GM23338 (cell line): ENCODE measurements around the gene FAM9A.

ENCODE experiments used
- CREB1 ChIP-seq: fragments of 250-450 bp; sonication (Bioruptor Pico); IDR thresholded peaks from 2 replicates; pipeline ENCODE4 v1.5.0; 2020; ENCODE audit warnings: low read depth, mild to moderate bottlenecking, moderate library complexity
- CTCF ChIP-seq, 2 experiments: fragments of 200-600 bp in 1 of 2; sonication (generic) in 1 of 2; conservative IDR thresholded peaks; 2 replicates each; pipeline versions ENCODE4 v1.5.1 to v1.6.1; 2016 to 2017; ENCODE audit warnings: antibody characterized with exemption in 2 of 2, low read depth in 2 of 2, mild to moderate bottlenecking in 2 of 2, moderate library complexity in 1 of 2
- ETS1 ChIP-seq: IDR thresholded peaks from 2 replicates; pipeline ENCODE4 v1.6.1; 2016; ENCODE audit warnings: antibody characterized with exemption
- EZH2 ChIP-seq: fragments of 200-600 bp; sonication (generic); IDR thresholded peaks from one replicate; pipeline ENCODE4 v1.8.0; 2017; ENCODE audit warnings: antibody characterized with exemption, mild to moderate bottlenecking, low read depth; ENCODE audit not compliant: unreplicated experiment
- EZH2phosphoT487 ChIP-seq: fragments of 200-600 bp; sonication (generic); IDR thresholded peaks from one replicate; pipeline ENCODE4 v1.8.1; 2018; ENCODE audit warnings: antibody characterized with exemption; ENCODE audit not compliant: unreplicated experiment
- JUNB ChIP-seq: IDR thresholded peaks from one replicate; pipeline ENCODE4 v1.6.1; 2016; ENCODE audit warnings: antibody characterized with exemption; ENCODE audit not compliant: unreplicated experiment
- NANOG ChIP-seq: IDR thresholded peaks from 2 replicates; pipeline ENCODE4 v1.6.1; 2016; ENCODE audit warnings: antibody characterized with exemption, borderline replicate concordance
- POLR2AphosphoS5 ChIP-seq: IDR thresholded peaks from 2 replicates; pipeline ENCODE4 v1.6.1; 2016; ENCODE audit warnings: antibody characterized with exemption, low read depth
- REST ChIP-seq: IDR thresholded peaks from one replicate; pipeline ENCODE4 v1.6.1; 2018; ENCODE audit warnings: antibody characterized with exemption; ENCODE audit not compliant: unreplicated experiment
- STAT1 ChIP-seq: IDR thresholded peaks from one replicate; pipeline ENCODE4 v1.6.1; 2016; ENCODE audit warnings: antibody characterized with exemption; ENCODE audit not compliant: unreplicated experiment
- ZNF114 ChIP-seq: fragments of 250-450 bp; sonication (Bioruptor Pico); IDR thresholded peaks from 2 replicates; pipeline ENCODE4 v1.5.0; 2020; ENCODE audit warnings: mild to moderate bottlenecking, moderate library complexity
- ZNF331 ChIP-seq: fragments of 250-450 bp; sonication (Bioruptor Pico); IDR thresholded peaks from 2 replicates; pipeline ENCODE4 v1.5.0; 2020; ENCODE audit warnings: low read depth, mild to moderate bottlenecking, moderate library complexity
- ZNF462 ChIP-seq: fragments of 250-450 bp; sonication (Bioruptor Pico); IDR thresholded peaks from 2 replicates; pipeline ENCODE4 v1.5.0; 2020; ENCODE audit warnings: mild to moderate bottlenecking, moderate library complexity

- TF ChIP-seq CTCF (conservative IDR thresholded peaks at IDR 0.05; ENCODE audit: low read depth in 2 of 2) (peak; percentile 63 to 66), POLR2AphosphoS5 (no peak), EZH2 (no peak), REST (no peak), CREB1 (CRISPR knock-in tag) (no peak), ETS1 (no peak), NANOG (no peak), ZNF462 (no peak), EZH2phosphoT487 (no peak), JUNB (no peak), ZNF331 (CRISPR knock-in tag) (no peak), ZNF114 (no peak), STAT1 (no peak)
Observed at GRCh38 chrX:8755116-8755515, 46.1 kb downstream of the FAM9A start.
